ENCODE results near the gene GMCL2. TPM values are rescaled to one million over a fixed set of nuclear protein-coding genes. Genes with fewer than 3 reads are reported as not detected.

Gene GMCL2
- total and polyA plus RNA-seq, 9 donors = not detected

- Histone ChIP-seq H3K27me3 (no peaks in the 10 kb centered on the region), H3K9me3 (no peaks in the 10 kb centered on the region), H3K4me1 (ENCODE audit: insufficient read depth) (no peaks in the 10 kb centered on the region), H3K27ac (no peak overlapping the region), H3K4me3 (no peak overlapping the region), H3K36me3 (no peaks in the 10 kb centered on the region)
- DNase-seq = no peak
- 76 to 81% (median 81%) methylated on average over 3 of the region's 3 CpGs for WGBS, 3 donors
- TF ChIP-seq CTCF (IDR thresholded peaks at IDR 0.05) = no peak
- no peak for TF ChIP-seq POLR2A (IDR thresholded peaks at IDR 0.05)
- no peak for TF ChIP-seq EP300 (IDR thresholded peaks at IDR 0.05)
- intact Hi-C loops (cut with DNase I) = loop anchor here in 1 of 4 donors (10.0 kb wide), 1 partner anchor 76 kb away; no protein-coding TSS in a partner anchor
Measured at GRCh38 chr5:178221282-178221681, 34.1 kb upstream of the GMCL2 start.

GRCh38 chr5:178218827-178219226 lies 31.7 kb upstream of the GMCL2 start:
- 33 to 42% (median 35%) methylated on average over 3 of the region's 3 CpGs for WGBS, 3 donors
- no peaks in the 10 kb centered on the region for H3K36me3 ChIP-seq

GRCh38 chr5:178218237-178218776 lies 31.1 kb upstream of the GMCL2 start:
- Histone ChIP-seq H3K9me3 (no peaks in the 10 kb centered on the region), H3K4me1 (ENCODE audit: insufficient read depth) (peaks cover 1% of the 10 kb centered on the region), H3K4me3 (no peak overlapping the region), H3K27me3 (no peaks in the 10 kb centered on the region), H3K27ac (no peak overlapping the region), H3K36me3 (no peaks in the 10 kb centered on the region)
- 74 to 84% (median 83%) methylated on average over 5 of the region's 5 CpGs for WGBS, 3 donors
- intact Hi-C loops (cut with DNase I) = no loop called here
- TF ChIP-seq POLR2A (IDR thresholded peaks at IDR 0.05) (no peak), CTCF (IDR thresholded peaks at IDR 0.05) (no peak), EP300 (IDR thresholded peaks at IDR 0.05) (no peak)
- no peak for DNase-seq

More at GRCh38 chr5:178218827-178219226, 31.7 kb upstream of the GMCL2 start:
- Histone ChIP-seq H3K27ac (no peak overlapping the region), H3K4me3 (no peak overlapping the region), H3K27me3 (no peaks in the 10 kb centered on the region), H3K4me1 (ENCODE audit: insufficient read depth) (peaks cover 1% of the 10 kb centered on the region), H3K9me3 (no peaks in the 10 kb centered on the region)
- TF ChIP-seq POLR2A (IDR thresholded peaks at IDR 0.05) (no peak), CTCF (IDR thresholded peaks at IDR 0.05) (no peak), EP300 (IDR thresholded peaks at IDR 0.05) (no peak)
- intact Hi-C loops (cut with DNase I) = no loop called here
- no peak for DNase-seq

GRCh38 chr5:178216779-178217178 lies 29.6 kb upstream of the GMCL2 start:
- TF ChIP-seq CTCF (IDR thresholded peaks at IDR 0.05) (no peak), POLR2A (IDR thresholded peaks at IDR 0.05) (no peak), EP300 (IDR thresholded peaks at IDR 0.05) (no peak)
- Histone ChIP-seq H3K4me3 (no peak overlapping the region), H3K27ac (no peak overlapping the region), H3K27me3 (no peaks in the 10 kb centered on the region), H3K36me3 (no peaks in the 10 kb centered on the region), H3K4me1 (ENCODE audit: insufficient read depth) (peaks cover 1% of the 10 kb centered on the region), H3K9me3 (no peaks in the 10 kb centered on the region)
- intact Hi-C loops (cut with DNase I) = no loop called here
- 90 to 99% (median 92%) methylated on average over 3 of the region's 3 CpGs for WGBS, 3 donors
- DNase-seq = no peak

Data from ovary (tissue), 9 donors.